DND-41 (cell line): ENCODE results near the gene C2orf15.

Source experiments
- EZH2 ChIP-seq: IDR thresholded peaks from 3 replicates; pipeline ENCODE4 v1.6.1; 2012; ENCODE audit warnings: borderline replicate concordance, low read depth, mild to moderate bottlenecking, moderate library complexity, low read length, inconsistent platforms; ENCODE audit not compliant: severe bottlenecking
- TF ChIP-seq, protein P1 (sequence below): IDR thresholded peaks from 2 replicates; pipeline ENCODE4 v1.5.1; 2012; ENCODE audit warnings: borderline replicate concordance, low read length, moderate library complexity, mild to moderate bottlenecking; ENCODE audit not compliant: poor library complexity, severe bottlenecking; ENCODE audit errors: extremely low read depth

DNA sequence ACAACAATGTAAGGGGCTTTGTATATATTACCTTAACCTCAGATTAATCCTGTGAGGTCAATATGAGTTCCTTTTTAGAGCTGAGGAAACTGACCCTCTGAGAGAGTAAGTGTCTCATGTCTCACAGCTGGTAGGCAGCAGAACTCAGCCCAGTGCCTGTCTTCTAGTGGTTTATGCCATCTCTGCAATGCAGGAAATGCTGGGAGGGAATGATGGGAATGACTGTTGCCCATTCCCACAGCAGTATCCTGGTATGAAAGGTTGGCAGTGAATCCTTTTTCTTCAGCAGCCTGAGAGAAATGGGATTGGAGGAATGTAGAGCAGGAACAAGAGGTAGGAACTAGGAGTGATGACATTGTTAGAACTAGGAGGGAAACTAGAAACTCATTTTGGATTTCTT is 45.5 kb downstream of the C2orf15 start:
- TF ChIP-seq, protein P1, sequence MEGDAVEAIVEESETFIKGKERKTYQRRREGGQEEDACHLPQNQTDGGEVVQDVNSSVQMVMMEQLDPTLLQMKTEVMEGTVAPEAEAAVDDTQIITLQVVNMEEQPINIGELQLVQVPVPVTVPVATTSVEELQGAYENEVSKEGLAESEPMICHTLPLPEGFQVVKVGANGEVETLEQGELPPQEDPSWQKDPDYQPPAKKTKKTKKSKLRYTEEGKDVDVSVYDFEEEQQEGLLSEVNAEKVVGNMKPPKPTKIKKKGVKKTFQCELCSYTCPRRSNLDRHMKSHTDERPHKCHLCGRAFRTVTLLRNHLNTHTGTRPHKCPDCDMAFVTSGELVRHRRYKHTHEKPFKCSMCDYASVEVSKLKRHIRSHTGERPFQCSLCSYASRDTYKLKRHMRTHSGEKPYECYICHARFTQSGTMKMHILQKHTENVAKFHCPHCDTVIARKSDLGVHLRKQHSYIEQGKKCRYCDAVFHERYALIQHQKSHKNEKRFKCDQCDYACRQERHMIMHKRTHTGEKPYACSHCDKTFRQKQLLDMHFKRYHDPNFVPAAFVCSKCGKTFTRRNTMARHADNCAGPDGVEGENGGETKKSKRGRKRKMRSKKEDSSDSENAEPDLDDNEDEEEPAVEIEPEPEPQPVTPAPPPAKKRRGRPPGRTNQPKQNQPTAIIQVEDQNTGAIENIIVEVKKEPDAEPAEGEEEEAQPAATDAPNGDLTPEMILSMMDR: no peak
- TF ChIP-seq EZH2: no peak
